ENCODE measurements around the gene OR4C6.
A peak's percentile ranks its signal among the peaks of the same experiment; 100 is the strongest.

OR4C6 gene

DNA sequence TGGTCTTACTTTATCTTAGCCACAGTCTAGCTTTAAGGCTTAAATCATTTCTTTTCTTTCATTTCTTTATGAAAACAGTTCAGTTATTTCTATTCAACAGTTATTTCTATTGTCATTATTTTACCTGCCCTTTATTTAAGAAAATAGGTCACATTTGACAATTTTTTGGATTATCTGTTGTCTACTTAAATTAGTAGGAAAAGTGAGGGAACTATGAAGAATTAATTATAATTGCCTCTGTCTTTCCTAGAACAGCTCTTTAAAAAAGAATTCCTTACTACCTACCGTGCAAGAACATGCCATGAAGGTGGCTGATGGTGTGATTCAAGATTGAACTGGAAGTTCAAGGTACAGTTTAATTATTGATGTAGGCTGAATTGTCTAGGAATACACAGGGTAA lies at the start of gene OR4C6:
Gene OR4C6 (plus strand): TSS at position 301 of the 400 bp plus-strand sequence. CDS start 2,966 bp downstream, outside the sequence.
- DNase-seq = no peak

DNA sequence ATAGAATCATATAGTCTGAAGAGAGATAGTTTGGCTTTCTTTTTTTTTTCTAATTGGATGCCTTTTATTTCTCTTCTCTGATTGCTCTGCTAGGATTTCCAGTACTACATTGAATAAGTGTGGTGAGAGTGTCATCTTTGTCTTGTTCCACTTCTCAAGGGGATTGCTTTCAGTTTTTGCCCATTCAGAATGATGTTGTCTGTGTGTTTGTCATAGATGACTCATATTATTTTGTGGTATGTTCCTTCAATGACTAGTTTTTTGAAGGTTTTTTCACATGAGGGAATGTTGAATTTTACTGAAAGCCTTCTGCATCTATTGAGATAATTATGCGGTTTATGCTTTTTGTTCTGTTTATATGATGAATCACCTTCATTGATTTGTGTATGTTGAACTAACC lies 37.5 kb upstream of the OR4C6 start:
- no peak for DNase-seq

DNA sequence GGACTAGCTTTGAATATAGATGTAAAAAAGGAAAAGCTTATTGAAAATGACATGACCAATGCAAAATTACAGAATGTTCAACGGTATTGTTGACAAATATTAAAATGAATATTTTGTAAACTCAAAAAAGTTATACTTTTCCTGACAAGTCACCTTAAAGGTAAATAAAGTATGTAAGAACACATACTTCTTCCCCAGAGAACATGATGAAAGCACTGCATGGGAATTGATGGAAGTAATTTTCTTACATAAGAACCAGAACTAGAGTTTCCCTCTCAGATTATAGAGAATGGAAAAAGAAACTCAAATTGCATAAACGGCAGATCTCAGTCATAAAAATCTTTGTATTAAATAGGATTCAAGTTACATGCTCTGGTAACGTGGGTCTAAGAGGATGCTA lies 27.2 kb upstream of the OR4C6 start, which contains the start of gene OR4P4:
Gene OR4P4 (plus strand): TSS at position 301 of the 400 bp plus-strand sequence.
- DNase-seq = no peak

DNA sequence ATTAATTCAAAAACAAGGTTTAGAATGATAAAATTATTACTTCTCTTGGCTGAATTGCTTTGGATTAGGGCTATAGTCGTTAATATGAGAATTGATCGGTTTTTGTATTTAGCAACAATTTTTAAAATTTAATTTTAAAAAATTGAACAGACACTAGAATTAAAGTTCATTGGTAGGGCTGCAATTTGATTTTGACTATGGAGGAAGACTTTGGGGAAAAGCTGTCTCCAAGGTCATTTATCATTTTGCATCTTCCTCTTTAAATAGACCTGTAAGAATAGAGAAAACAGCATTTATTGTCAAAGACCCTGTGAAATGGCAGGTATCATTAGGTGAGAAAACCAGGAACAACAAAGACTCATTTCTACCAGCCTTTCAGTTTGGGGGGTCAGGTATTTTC lies 14.0 kb upstream of the OR4C6 start, which contains the start of gene OR4S2:
Gene OR4S2 (plus strand): TSS at position 301 of the 400 bp plus-strand sequence. CDS start 2,577 bp downstream, outside the sequence.
- no peak for DNase-seq

DNA sequence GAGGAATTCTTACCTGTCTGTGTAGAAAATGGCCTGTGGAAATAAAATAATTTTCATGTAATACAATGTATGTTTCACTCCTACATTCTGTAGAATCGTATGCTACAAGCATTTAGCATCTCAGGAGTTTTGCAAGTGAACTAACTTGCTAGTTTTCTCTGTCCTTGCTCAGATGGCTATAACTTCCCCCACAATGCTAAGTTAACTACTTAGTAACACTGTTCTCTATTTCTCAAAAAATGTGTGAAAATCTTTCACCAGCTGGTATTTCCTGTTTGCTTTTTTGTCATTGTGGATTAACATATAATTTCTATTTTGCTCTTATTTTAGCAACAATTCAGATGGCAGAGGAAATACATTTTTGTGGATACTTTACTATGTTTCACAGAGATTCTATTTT lies 9.4 kb upstream of the OR4C6 start:
- DNase-seq = no peak

DNA sequence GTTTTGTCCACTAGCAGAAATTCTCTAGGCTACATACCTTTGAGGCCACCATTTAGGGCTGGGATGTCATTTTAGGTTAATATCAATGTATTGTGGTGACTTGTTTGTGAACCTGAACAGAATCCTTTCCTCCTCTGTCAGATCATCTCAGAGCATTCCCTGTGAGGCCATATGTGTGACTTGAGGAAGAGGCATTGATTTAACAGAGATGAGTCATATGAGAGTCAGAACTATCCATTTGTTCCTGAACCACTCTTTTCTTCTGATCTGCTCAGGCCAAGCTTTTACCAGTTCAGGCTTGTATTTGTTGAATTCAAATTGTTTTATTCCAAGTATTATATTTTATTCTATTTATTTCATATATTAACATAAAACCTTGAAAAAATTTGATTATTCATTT lies 6.9 kb upstream of the OR4C6 start:
- DNase-seq = no peak

DNA sequence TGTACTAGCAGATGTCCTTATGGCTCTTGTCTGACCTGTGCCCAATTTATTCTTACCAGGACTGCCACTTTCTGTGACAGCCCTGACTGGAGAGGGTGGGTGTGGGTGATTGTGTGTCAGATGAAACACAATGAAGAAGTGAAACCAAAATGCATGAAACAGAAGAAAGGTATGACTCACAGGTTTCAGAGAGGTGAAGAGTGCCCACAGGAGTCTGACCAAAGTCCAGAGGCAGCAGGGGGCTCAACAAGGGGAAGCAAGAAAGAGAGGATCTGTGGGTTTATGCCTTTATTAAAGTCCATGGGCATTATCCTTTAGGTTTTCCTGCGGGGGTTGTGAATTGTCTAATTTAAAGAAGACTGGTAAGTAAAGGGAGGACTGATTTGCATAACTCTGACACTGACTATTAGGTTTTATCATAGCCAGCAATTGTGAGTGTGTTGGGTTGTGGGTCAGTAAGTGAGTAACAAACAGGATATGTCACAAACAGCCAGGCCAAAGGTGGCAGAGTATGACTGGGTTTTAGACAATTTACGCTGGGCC lies 3.9 kb upstream of the OR4C6 start:
- DNase-seq = no peak

DNA sequence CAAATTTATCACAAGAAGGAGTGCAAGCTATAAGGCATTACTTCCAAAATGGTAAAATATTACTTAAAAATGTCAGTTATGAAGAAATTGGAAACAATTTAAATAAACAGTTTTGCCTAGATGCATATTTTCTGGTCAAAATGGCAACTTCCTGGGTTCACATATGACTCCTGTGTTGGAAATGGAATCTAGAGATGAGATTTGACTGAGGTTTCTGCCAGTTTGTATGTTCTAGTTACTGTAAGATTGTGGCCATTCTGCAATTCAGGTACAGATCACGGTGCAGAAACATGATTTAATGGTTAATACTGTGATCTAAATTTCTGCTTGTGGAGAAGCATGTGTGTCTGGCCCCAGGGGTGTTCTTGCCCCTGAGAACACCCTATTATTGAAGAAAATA lies 3.4 kb upstream of the OR4C6 start:
- no peak for DNase-seq

DNA sequence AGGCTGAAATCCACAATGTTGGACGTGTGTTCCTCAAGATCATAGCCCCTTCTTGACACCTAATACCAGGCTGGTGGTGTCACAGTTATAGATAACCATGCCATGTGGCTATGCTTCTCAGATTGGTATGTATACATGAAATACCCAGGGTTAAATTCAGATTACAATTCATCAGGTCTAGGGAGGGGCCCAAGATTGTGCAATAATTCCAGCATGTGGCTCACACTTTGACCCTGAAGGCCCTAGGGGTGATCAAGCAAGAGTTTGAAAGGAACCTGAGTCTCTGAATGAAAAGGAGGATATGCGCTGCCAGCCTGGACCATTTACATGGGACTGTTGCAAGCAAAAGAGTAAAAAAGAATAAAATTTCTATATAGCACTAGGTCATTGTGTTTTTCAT lies 7.4 kb downstream of the OR4C6 start:
- DNase-seq = no peak

DNA sequence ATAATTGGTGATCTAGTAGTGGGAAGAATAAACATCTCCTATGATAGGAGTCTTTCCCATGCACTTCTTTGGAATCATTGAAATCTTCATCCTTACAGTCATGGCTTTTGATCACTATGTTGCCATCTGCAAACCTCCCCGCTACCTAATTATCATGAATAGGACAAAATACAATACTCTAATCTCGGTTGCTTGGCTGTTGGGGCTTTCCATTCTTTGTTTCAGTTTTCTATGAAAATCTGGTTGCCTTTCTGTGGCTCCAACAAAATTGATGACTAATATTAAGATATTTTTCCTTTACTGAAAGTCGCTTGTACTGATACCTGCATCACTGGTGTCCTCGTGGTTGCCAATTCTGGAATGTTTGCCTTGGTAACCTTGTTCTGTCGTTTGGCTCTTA lies 11.9 kb downstream of the OR4C6 start:
- no peak for DNase-seq

DNA sequence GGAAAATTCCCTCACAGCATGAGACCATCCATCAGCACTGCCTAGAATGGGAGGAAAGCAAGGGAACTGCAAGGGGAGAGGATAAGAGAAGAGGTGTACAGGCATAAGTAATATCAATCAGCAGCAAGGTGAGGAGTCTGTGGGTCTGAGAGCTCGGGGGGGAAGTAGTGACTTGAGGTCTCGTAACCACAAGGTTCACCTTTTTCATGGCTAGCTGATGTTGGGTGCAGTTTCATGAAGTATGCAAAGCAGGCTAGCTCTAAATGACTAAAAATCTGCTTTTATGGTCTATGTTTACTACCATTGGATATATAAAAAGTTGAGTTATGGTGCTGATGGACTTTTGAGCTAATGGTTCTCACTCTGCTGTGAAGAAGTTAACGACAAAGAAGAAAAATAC lies 35.8 kb downstream of the OR4C6 start:
- no peak for DNase-seq

DNA sequence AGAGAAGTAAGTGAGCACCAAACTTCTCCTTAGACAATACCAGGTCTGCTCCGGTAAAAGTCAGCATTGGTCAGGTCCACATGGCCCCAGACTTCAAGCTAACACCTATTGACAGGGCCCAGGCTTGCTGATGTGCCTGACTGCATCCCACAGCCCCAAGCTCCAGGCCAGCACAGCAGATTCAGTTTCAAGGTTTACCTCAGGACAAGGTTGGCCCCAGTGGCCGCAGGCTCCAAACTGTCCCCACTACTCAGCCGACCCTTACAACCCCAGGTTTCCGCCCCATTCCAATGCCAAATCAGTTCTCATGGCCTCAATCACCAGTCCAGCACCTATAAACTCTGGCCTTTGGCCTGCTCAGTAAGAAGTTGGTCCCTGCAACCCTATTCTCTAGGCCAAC lies 39.4 kb downstream of the OR4C6 start:
- DNase-seq = no peak

DNA sequence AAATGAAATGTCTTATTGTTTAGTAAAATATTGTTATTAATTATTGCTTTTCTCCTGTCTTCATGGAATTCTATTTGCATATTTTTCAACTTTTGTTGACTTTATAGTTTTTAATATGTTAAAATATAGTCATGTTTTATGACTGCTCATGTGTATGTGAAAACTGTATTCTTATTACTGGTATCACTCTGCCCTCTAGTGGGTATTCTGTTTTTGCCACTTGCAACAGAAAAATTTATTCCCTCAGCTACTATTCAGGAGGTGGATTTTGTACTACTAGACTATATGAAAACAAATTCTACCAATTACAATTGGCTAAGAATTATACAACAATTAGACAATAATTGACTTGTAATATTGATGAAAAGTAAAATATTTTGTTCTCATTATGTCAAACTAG lies 45.0 kb downstream of the OR4C6 start:
- peak; percentile 14 for DNase-seq

DNA sequence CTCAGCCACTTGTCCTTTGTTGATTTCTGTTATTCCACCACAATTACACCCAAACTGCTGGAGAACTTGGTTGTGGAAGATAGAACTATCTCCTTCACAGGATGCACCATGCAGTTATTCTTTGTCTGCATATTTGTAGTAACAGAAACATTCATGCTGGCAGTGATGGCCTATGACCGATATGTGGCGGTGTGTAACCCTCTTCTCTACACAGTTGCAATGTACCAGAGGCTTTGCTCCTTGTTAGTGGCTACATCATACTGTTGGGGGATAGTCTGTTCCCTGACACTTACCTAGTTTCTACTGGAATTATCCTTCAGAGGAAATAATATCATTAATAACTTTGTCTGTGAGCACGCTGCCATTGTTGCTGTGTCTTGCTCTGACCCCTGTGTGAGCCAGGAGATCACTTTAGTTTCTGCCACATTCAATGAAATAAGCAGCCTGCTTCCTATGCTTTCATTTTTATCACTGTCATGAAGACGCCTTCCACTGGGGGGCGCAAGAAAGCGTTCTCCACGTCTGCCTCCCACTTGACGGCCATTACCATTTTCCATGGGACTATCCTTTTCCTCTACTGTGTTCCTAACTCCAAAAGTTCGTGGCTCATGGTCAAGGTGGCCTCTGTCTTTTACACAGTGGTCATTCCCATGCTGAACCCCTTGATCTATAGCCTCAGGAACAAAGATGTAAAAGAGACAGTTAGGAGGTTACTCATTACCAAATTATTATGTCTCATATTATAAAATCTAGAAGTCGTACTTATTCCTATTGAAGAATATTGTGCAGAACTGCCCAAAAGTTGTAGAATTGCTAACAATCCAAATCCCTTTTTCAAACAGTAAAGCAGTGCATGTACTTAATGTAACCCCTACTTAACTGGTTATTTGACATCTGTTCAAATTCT lies 53.2 kb downstream of the OR4C6 start:
- DNase-seq = no peak
